Fibroblast of skin of scalp (primary cell): Measurements from ENCODE around the gene TMC6.
"Not testable (repeated sequence)": the region's sequence is repeated elsewhere in the genome, so short reads cannot be mapped to it uniquely, and the experiment has no call there.

Experiments
- DNase-seq: peaks from one replicate; pipeline ENCODE4 v3.0.0-alpha.2; 2013

TMC6 gene

GRCh38 chr17:78154903-78155811 lies 26.6 kb upstream of the TMC6 start:
- no peak for DNase-seq

- peak; percentile 74 for DNase-seq
Measured at GRCh38 chr17:78151514-78152008, 23.0 kb upstream of the TMC6 start.

- no peak for DNase-seq
Measured at GRCh38 chr17:78148286-78149016, 19.9 kb upstream of the TMC6 start.

- DNase-seq, result no peak
Measured at GRCh38 chr17:78147315-78147998, 18.9 kb upstream of the TMC6 start.

- no peak for DNase-seq
Measured at GRCh38 chr17:78146881-78147280, 18.3 kb upstream of the TMC6 start.

- DNase-seq, result no peak
Measured at GRCh38 chr17:78146471-78146869, 17.9 kb upstream of the TMC6 start.

- no peak for DNase-seq
Measured at GRCh38 chr17:78144736-78145641, 16.4 kb upstream of the TMC6 start.

GRCh38 chr17:78144147-78144719 lies 15.7 kb upstream of the TMC6 start:
- DNase-seq, result peak; percentile 61

GRCh38 chr17:78143214-78144146 lies 14.9 kb upstream of the TMC6 start:
- DNase-seq, result no peak

- no peak for DNase-seq
Measured at GRCh38 chr17:78142119-78142861, 13.7 kb upstream of the TMC6 start.

GRCh38 chr17:78141437-78142118 lies 13.0 kb upstream of the TMC6 start:
- DNase-seq, result no peak

- DNase-seq, result peak; percentile 64
Measured at GRCh38 chr17:78140169-78141051, 11.9 kb upstream of the TMC6 start.

- DNase-seq, result not testable (repeated sequence)
Measured at GRCh38 chr17:78139861-78140168, 11.3 kb upstream of the TMC6 start.

- DNase-seq, result no peak
Measured at GRCh38 chr17:78138204-78139060, 9.9 kb upstream of the TMC6 start.

- DNase-seq, result no peak
Measured at GRCh38 chr17:78137392-78138203, 9.0 kb upstream of the TMC6 start.

GRCh38 chr17:78135858-78136500 lies 7.4 kb upstream of the TMC6 start:
- DNase-seq, result no peak
